HCEC 1CT (cell line): Measurements from ENCODE around the gene IL1RAP.
"Not testable (repeated sequence)": the region's sequence is repeated elsewhere in the genome, so short reads cannot be mapped to it uniquely, and the experiment has no call there.

Experiments
- DNase-seq: peaks from one replicate; pipeline ENCODE4 v3.0.0-alpha.2; 2017

The IL1RAP gene

GRCh38 chr3:190514413-190515153, 698 bp downstream of the IL1RAP start:
- DNase-seq: peak; percentile 59

- no peak for DNase-seq
These were observed 2.5 kb downstream of the IL1RAP start for GRCh38 chr3:190516416-190516815.

DNA sequence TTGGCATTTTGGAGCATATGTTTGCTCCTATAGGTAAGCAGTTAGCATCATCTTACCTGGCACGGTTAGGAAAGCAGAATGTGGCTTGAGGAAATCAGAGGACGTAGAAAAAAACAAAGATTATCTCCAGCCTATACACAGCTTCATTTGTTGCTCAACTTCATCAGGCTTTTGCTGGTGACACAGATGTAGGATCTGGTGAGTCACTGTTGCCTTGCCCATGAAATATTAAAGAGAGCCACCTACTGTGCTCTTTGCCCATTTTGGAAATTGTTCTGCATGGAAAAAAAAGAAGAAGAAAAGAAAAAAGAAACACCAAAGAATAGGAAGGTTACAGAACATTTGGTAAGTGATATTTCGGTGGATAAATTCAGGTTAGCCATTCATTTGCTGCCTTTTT, 3.8 kb downstream of the IL1RAP start:
- peak; percentile 81 for DNase-seq

- not testable (repeated sequence) for DNase-seq
These were observed 4.6 kb downstream of the IL1RAP start for GRCh38 chr3:190518531-190518930.

GRCh38 chr3:190519886-190520285, 6.0 kb downstream of the IL1RAP start:
- peak; percentile 30 for DNase-seq

GRCh38 chr3:190521998-190522397, 8.1 kb downstream of the IL1RAP start:
- no peak for DNase-seq

GRCh38 chr3:190522621-190523222, 8.8 kb downstream of the IL1RAP start:
- no peak for DNase-seq

DNA sequence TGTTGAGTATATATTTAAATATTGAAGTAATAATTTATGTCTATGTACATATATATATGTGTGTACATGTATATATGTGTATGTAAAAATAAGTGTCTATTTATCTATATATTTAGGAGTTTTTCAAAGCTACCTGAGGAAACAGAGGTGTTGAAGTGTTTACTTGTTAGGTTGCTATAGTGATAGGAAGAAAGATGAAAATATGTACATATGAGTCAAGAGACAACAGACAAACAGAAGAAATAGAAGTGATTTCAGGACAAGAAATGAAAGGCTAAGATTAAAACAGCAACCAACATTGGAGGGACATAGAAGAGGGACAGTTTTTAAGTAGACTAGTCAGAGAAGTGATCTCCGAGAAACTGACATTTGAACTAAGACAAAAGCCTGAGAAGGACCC, 11.1 kb downstream of the IL1RAP start:
- DNase-seq: no peak

GRCh38 chr3:190525634-190526033, 11.7 kb downstream of the IL1RAP start:
- no peak for DNase-seq

GRCh38 chr3:190526787-190527762, 13.2 kb downstream of the IL1RAP start:
- no peak for DNase-seq

DNA sequence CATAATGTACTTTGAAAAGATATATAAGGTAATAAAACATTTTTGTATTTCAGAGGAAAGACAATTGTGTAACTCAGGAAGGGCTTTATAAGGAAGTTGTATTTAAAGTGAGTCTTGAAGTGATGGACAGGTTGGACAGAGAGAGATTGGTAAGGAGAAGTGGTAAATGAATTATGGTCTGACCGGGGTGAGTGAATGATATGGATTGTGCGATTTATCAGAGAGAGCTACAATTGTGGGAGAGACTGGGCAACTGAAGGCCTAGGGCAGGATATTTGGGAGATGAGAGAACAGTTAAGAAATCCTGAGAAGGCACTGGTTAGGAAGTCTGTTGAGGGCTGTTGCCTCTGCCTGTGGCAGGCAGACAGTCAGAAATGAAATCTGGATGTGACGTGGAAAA, 14.8 kb downstream of the IL1RAP start:
- no peak for DNase-seq

GRCh38 chr3:190531406-190531805, 17.5 kb downstream of the IL1RAP start:
- DNase-seq: no peak

DNA sequence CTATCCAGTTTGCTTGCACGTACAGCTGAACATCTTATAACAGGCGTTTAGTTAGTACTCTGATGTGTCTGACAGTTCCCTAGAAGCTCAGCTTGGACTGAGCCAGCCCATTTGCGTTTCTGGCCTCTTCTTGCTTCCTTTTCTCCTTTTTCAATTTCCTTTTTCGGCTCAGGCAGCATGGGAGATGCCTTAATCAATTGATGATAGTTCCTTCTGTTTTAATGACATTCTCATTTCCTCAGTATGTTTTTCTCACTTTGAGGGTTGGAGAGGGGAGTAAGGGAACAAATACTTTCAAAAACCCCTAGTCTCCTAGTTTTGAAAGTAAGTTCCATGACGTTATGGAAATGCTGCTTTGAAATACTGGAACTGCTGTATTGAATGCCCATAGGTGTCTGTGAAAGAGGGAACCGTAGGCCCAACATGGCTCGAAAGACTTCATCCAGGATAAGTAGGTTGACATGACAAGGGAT, 18.9 kb downstream of the IL1RAP start:
- no peak for DNase-seq

DNA sequence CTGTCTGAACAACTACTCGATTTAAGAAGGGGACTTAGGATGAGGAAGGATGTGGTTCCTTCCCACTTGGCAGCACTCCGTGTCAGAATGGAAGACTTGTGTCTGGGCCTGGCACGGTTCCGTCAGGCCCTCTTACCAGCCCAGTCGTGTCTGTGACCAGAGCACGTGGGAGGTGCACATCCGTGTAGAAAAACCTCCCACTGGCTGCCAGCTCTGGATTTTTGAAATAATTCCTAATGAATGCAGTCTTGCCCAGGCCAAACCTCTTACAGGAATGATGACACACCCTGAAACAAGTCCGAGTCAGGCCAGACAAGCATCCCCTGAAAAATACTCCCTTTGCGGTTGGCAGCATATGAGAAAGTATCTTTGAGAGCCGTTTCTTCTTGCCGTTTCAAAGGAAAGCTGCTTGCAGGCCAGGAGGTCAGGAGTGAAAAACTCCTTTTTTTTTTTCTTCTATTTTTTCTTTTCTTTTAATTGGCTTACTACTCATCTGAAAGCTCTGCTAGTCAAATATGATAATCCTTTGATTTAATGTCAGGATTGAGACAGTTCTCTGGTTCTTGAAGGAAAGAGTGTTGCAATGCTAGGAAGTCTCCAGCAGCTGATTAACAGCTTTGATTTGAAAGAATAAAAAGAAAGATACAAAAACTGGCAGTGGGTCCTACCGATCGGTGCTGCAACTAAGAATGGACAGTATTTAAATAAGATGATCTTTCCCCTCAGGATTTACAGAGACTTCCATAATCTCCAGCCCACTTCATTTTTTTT, 19.8 kb downstream of the IL1RAP start:
- peak; percentile 97 for DNase-seq

DNA sequence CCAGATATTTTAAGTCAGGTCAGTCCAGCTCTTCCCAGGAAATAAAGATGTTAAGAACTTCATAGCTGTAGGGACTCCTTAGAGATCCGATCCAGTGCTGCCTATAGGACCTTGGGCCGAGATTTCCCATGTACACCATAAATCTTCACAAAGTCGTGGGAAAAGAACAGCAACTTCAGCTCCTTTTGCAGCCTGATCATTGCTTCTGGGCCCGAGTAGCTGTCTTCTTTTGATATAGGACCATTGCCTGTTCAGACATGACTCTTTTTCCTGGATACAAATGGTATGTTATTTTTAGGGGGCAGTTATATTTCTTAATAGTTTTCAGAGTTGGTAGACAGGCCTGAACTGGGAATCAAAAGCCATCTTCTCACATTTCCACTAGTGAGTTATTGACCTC, 20.5 kb downstream of the IL1RAP start:
- peak; percentile 6 for DNase-seq

DNA sequence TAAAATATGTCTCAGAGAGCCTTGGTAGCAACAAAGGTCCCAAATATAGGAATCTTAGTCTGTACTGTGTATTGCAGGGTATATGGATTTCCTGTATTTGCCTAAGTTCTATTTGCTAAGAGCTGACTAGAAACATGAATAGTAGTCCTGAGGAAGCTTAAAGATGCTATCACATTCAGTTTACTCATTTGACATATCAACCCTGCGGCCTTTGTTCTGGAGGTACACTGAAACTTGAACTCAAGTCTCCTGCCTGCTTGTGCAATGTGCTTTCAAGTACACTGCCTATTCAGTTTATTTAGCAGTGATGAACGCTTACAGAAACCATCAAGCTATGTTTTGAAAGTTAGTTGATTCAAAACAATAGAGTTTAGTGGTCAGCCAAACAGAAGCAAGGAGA, 21.1 kb downstream of the IL1RAP start:
- DNase-seq: peak; percentile 8

- DNase-seq: no peak
These were observed 23.3 kb downstream of the IL1RAP start for GRCh38 chr3:190537146-190537545.

GRCh38 chr3:190538288-190538687, 24.4 kb downstream of the IL1RAP start:
- DNase-seq: no peak

DNA sequence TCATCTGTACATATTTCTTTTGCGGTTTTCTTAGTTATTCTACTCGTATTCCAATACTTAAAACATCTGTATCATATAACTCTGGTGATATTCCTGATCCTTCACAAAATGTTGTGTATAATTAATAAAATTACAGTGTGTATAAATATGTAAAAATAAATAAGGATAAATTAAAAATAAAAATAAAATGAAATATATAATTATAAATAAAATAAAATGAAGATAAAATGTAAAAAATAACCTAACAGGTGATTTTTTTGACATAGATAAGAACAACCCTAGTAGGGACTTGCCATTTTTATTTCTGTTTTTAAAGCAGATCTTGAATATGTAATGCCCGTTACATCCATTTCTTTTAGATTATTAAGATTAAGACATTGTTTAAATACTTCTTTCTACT, 25.6 kb downstream of the IL1RAP start:
- no peak for DNase-seq

GRCh38 chr3:190541008-190541407, 27.1 kb downstream of the IL1RAP start:
- no peak for DNase-seq

DNA sequence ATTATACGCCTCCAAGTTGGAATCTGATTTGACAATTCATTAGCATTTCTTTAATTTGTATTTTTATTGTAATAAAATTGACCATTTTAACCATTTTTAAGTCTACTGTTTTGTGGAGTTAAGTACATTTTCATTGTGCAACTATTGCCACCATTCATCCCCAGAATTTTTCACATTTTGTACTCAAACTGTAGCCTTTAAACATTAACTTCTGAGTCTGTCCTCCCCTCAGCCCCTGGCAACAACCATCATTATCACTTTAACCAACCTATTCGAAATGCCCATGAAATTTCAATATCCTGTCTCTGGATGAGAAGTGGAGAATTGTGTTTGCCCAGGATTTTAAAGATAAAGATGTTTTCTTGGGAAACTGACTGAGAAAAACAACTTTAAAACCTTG, 27.7 kb downstream of the IL1RAP start:
- no peak for DNase-seq

DNA sequence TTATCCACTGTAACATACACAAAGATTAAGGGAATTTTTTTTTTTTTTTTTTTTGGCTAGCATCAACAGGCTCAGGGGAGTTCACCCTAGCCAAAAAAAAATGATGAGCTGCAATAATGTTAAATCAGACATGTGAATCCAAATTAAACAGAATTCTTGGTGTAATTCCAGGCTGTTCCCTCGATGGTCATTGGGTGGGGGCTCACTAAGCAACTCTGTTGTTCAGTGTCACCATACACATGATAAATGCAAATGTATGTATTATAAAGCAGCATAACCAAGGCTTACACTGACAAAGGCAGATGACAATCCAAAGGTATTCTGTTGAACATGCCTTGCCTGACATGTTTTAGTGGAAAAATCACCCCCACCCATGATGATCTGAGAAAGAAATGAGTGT, 29.0 kb downstream of the IL1RAP start:
- DNase-seq: no peak

DNA sequence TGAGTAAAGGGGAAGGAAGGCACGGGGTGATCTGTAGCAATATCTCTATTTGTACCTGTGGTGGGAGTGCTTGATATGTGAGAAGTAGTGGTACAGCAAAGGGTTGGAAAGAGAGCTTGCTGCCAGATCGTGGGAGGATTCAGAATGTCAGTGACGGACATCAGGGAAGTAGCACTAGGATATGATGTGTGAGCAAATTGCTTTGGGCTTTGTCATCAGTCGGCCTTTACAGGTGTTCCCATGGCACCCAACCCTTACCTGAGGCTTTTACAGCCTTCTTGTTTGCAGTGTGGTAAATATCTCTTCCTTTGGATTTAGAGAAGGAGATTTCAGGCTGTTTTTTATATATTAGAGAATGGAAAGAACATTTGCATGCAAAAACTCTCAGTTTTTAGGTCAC, 29.8 kb downstream of the IL1RAP start:
- no peak for DNase-seq
